ENCODE measurements around the gene LRPPRC. TPM values are rescaled to one million over a fixed set of nuclear protein-coding genes. Genes with fewer than 3 reads are reported as not detected.
"Not testable (repeated sequence)": the region's sequence is repeated elsewhere in the genome, so short reads cannot be mapped to it uniquely, and the experiment has no call there.

Gene LRPPRC
- polyA plus RNA-seq, 4 donors = 80.2 to 124 (median 118) TPM

DNA sequence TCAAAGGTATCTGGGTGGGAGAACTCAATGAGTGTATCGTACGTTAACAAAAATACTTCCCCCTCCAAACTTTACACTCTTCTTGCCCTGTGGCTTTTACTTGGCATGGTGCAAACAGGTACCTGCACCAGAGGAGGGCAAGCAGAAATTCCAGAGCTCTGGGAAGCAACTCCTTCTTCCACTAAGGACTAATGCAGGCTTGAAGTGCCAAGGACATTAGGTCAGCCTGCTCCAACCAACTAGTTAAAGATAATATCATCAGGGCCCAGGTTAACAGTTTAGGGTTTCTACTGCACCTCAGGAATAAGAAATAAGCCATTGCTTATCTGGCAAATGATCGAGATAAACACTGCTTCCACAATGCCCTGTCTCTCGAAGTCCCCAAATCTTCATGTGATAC, 70.4 kb downstream of the LRPPRC start:
- no peak for DNase-seq (ENCODE audit: low read depth in 4 of 4, low spot score in 3 of 4)

DNA sequence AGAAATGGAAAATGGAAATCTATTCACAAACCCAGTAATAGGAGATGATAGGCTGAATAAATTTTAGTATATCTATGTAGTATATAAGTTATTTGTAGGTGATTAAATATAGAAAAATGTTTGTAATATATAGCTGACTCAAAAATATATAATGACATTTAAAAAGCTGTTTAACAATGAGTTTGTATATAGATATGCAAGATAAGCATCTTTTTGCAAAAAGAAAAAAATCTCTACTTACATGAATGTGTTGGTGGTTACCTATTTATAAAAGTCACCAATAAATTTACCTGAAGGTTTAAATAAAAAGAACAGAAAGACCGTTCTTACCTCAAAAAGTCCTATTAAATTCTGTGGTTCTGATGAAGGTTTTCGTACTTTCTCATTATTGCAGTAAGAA, 71.3 kb downstream of the LRPPRC start:
- no peak for DNase-seq (ENCODE audit: low read depth in 4 of 4, low spot score in 3 of 4)

GRCh38 chr2:43911136-43911790, 84.5 kb downstream of the LRPPRC start:
- DNase-seq (ENCODE audit: low read depth in 4 of 4, low spot score in 3 of 4) = not testable (repeated sequence)

GRCh38 chr2:43906448-43907109, 89.2 kb downstream of the LRPPRC start:
- DNase-seq (ENCODE audit: low read depth in 4 of 4, low spot score in 3 of 4) = no peak

DNA sequence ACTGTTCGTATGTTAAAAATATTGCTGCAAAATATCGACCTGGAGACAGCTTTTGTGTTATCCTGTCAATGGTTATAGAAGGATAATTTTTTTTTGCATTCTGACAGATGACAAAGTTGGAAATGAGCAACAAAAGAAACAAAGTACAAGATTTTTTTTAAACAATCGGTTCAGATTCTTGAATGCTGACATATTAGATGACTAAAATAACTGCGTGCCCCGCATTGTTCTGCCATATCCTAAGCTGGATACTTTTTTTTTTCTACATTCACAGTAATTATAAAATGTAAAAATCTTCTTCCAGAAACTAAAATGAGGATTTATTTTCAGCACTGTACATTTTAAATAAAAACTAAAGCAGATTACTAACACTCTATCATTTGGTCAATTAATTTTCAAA, 89.9 kb downstream of the LRPPRC start:
- no peak for DNase-seq (ENCODE audit: low read depth in 4 of 4, low spot score in 3 of 4)

- DNase-seq (ENCODE audit: low read depth in 4 of 4, low spot score in 3 of 4) = no peak
Measured at GRCh38 chr2:43905371-43905803, 90.4 kb downstream of the LRPPRC start.

DNA sequence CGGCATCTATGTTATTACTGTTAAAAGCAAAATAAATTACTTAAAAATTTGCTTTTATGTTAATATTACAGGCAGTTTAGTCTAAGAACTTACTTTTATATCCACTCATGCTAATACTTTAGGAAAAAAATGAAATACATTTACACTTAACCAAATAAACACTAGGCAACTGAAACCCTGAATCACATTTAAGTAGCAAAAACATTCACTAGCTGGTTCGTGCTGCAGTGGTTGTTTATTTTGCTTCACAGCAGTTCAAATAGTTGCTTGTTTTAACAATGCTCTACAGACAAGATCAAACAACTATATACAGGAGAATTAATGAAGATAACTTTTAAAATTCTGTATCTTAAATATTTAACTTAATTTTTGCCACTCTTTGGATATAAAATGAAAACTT, 96.2 kb downstream of the LRPPRC start:
- DNase-seq (ENCODE audit: low read depth in 4 of 4, low spot score in 3 of 4) = no peak

GRCh38 chr2:43898838-43899346, 96.9 kb downstream of the LRPPRC start:
- no peak for DNase-seq (ENCODE audit: low read depth in 4 of 4, low spot score in 3 of 4)

DNA sequence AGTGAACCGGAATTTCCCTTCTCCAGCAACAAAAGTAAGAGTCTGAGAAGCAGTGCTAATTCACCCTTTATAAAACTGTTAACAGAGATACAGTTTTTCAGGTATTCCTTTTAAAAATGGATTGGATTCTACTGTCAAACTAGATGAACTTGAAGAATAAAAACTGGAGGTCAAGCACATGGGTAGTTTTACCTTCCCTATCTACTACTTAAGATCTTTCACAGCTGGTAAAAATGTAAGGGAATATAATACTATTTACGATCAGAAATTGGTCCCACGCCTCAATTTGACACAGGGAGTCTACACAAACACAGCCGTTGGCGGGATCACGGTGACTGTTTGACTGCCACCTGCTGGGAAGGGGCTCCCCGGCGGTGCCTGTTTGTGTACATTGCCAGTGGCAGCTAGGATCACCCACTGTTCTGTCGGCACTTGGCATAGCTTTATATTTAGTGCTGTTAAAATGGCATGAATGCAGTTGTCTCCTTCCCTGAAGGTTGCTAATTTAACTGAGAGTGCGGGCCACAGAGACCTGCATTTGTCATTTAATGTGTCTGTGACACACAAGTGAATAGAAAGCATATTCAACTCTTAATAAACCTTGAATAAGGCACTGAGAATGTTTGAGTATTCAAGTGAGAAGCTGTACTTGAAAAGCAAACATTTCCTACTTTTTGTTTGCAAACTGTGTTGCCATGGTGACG, 97.5 kb downstream of the LRPPRC start:
- DNase-seq (ENCODE audit: low read depth in 4 of 4, low spot score in 3 of 4) = no peak

- DNase-seq (ENCODE audit: low read depth in 4 of 4, low spot score in 3 of 4) = no peak
Measured at GRCh38 chr2:43897492-43897891, 98.3 kb downstream of the LRPPRC start.

DNA sequence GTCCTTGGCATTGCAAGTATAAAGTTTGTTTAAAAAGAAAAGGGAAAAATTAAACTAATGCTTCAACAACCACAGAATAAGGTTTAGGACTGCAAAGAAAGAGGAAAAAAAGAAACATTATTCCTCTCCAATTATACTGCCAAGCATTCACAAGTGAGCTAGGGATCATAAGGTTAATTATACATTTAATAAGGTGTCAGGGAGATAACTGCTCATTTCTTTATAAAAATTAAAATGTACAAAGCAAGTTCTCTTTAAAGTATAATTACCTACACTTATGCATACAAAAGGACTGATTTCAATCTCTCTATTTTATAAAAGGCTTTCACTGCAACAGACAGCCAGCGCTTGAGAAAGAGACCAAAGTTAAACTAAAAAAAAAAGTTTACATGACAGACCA, 98.9 kb downstream of the LRPPRC start:
- DNase-seq (ENCODE audit: low read depth in 4 of 4, low spot score in 3 of 4) = no peak

- DNase-seq (ENCODE audit: low read depth in 4 of 4, low spot score in 3 of 4) = no peak
Measured at GRCh38 chr2:43894743-43895142, 101.0 kb downstream of the LRPPRC start.

GRCh38 chr2:43890855-43891254, 104.9 kb downstream of the LRPPRC start:
- no peak for DNase-seq (ENCODE audit: low read depth in 4 of 4, low spot score in 3 of 4)

DNA sequence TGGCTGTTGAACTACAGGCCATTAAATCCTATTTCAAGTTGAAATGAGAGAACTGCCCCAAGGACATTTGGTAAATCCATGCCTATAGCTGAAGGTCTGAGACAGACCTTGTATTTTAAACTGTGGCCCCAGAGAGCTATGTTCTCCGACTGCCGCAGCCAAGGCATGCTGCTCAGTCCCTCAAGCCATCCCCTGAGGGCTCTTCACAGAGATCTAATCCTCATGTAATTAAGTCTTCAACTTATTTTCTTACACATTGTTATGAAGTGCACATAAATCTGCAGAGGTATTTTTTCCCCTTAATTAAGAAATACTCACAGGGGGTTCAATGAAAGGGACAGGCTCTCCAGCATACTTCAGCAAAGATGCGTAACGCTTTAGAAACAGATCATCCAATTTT, 106.4 kb downstream of the LRPPRC start:
- no peak for DNase-seq (ENCODE audit: low read depth in 4 of 4, low spot score in 3 of 4)

- DNase-seq (ENCODE audit: low read depth in 4 of 4, low spot score in 3 of 4) = no peak
Measured at GRCh38 chr2:43887176-43887575, 108.6 kb downstream of the LRPPRC start.

DNA sequence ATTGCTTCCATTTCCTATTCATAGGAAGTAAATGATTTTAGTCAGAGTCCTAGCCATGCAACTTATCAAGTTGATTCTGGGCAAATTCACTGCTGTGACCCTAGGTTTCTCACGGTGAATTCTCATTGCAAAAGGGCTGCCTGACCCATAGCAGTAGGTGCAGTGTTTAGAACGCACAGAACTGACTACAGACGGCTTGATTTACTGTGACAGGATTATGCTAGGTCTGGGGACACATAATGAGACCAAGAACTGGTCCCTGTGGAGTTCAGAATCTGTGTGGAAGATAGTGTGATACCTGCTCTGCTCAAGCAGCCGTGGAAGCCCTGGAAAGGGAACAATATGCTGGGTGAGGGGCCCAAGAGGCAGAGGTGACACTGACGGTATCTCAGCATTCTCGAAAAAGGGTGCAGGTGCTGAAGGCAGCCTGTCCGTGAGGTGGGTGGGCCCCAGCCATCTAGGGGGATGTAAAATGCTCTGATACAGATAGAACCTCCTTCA, 110.6 kb downstream of the LRPPRC start:
- no peak for DNase-seq (ENCODE audit: low read depth in 4 of 4, low spot score in 3 of 4)

DNA sequence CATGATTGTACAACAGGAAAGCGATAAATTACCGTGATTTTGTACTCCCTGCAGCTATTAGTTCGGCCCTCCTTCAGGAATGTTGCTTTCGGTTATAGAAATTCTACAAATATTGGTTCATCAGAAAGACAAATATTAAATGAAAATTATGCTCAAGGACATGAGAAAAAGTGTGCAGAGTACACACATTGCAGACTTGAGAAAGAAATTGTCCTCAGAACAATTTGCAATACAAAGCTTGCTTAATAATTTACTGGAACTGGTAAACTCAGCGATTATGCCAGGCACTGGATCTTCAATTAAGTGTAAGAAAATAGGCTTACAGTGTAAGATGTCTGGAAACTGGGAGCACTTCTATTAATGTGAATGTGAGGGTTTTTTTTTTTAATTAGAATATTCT, 111.1 kb downstream of the LRPPRC start:
- no peak for DNase-seq (ENCODE audit: low read depth in 4 of 4, low spot score in 3 of 4)

- DNase-seq (ENCODE audit: low read depth in 4 of 4, low spot score in 3 of 4) = no peak
Measured at GRCh38 chr2:43882312-43882711, 113.5 kb downstream of the LRPPRC start.

- no peak for DNase-seq (ENCODE audit: low read depth in 4 of 4, low spot score in 3 of 4)
Measured at GRCh38 chr2:43880952-43881351, 114.8 kb downstream of the LRPPRC start.

DNA sequence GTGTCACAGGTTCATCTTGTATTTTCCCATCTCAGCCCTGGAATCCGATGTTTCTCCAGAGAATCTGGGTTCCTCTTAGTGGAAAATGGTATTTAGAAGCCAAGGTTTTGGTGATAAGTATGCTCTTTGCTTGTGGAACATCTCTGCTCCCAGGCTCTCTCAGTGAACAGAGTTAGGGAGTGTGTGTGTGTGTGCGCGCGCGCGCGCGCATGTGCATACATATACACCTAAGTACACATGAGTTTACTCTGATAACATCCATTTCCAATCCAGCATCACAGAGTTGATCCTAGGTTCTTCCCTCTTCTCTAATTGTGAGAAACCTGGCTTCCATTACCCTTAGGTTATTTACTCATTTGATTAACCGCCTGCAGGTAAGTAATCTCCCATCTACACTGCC, 115.3 kb downstream of the LRPPRC start:
- DNase-seq (ENCODE audit: low read depth in 4 of 4, low spot score in 3 of 4) = no peak

- no peak for DNase-seq (ENCODE audit: low read depth in 4 of 4, low spot score in 3 of 4)
Measured at GRCh38 chr2:43879261-43879660, 116.5 kb downstream of the LRPPRC start.
